Neuron (in vitro differentiated cells): ENCODE results near the gene TMEM221.
A peak's percentile ranks its signal among the peaks of the same experiment; 100 is the strongest.

ENCODE experiments used
- H2AFZ ChIP-seq: one replicate; pipeline ENCODE4 v1.6.1; 2013; ENCODE audit warnings: low read depth, mild to moderate bottlenecking, inconsistent platforms, low read length, moderate library complexity
- H3K27me3 ChIP-seq: one replicate; pipeline ENCODE4 v1.6.1; 2013; ENCODE audit warnings: low read length; ENCODE audit not compliant: insufficient read depth
- H3K36me3 ChIP-seq: one replicate; pipeline ENCODE4 v1.6.1; 2013; ENCODE audit warnings: low read length; ENCODE audit not compliant: insufficient read depth
- H3K4me1 ChIP-seq: one replicate; pipeline ENCODE4 v1.6.1; 2013; ENCODE audit warnings: low read length; ENCODE audit not compliant: insufficient read depth
- H3K4me3 ChIP-seq: 2 replicates; pipeline ENCODE4 v1.5.1; 2013; ENCODE audit warnings: mild to moderate bottlenecking, low read length, moderate library complexity
- H3K9me3 ChIP-seq: one replicate; pipeline ENCODE4 v1.6.1; 2013; ENCODE audit warnings: low read length

Gene TMEM221

GRCh38 chr19:17447704-17448130, 751 bp downstream of the TMEM221 start:
- Histone ChIP-seq H3K4me3 (peak overlapping the region; percentile 61), H3K27me3 (no peaks in the 10 kb centered on the region), H2AFZ (peak overlapping the region; percentile 86), H3K4me1 (peaks cover 6% of the 10 kb centered on the region), H3K36me3 (no peaks in the 10 kb centered on the region), H3K9me3 (peaks cover 3% of the 10 kb centered on the region)

GRCh38 chr19:17445526-17446165, 2.8 kb downstream of the TMEM221 start:
- Histone ChIP-seq H3K27me3 (no peaks in the 10 kb centered on the region), H3K4me1 (peaks cover 10% of the 10 kb centered on the region), H3K36me3 (no peaks in the 10 kb centered on the region), H2AFZ (no peak overlapping the region), H3K9me3 (peaks cover 3% of the 10 kb centered on the region), H3K4me3 (no peak overlapping the region)

- Histone ChIP-seq H2AFZ (no peak overlapping the region), H3K4me1 (peaks cover 4% of the 10 kb centered on the region), H3K36me3 (no peaks in the 10 kb centered on the region), H3K4me3 (no peak overlapping the region), H3K27me3 (no peaks in the 10 kb centered on the region), H3K9me3 (no peaks in the 10 kb centered on the region)
Observed at GRCh38 chr19:17441241-17442021, 7.0 kb downstream of the TMEM221 start.

- H3K36me3 ChIP-seq, result peaks cover 4% of the 10 kb centered on the region
- no peaks in the 10 kb centered on the region for H3K9me3 ChIP-seq
- no peaks in the 10 kb centered on the region for H3K27me3 ChIP-seq
- H3K4me3 ChIP-seq, result no peak overlapping the region
- H3K4me1 ChIP-seq, result peaks cover 4% of the 10 kb centered on the region
- no peak overlapping the region for H2AFZ ChIP-seq
Observed at GRCh38 chr19:17436874-17437267, 11.6 kb downstream of the TMEM221 start.

- H3K36me3 ChIP-seq, result peaks cover 4% of the 10 kb centered on the region
- H3K4me3 ChIP-seq, result no peak overlapping the region
- no peaks in the 10 kb centered on the region for H3K9me3 ChIP-seq
- no peak overlapping the region for H2AFZ ChIP-seq
- H3K27me3 ChIP-seq, result no peaks in the 10 kb centered on the region
- H3K4me1 ChIP-seq, result no peaks in the 10 kb centered on the region
Observed at GRCh38 chr19:17436094-17436873, 12.2 kb downstream of the TMEM221 start.

GRCh38 chr19:17435218-17435617, 13.2 kb downstream of the TMEM221 start:
- no peaks in the 10 kb centered on the region for H3K4me1 ChIP-seq
- H3K9me3 ChIP-seq, result no peaks in the 10 kb centered on the region
- H3K36me3 ChIP-seq, result peaks cover 4% of the 10 kb centered on the region
- H2AFZ ChIP-seq, result no peak overlapping the region
- no peak overlapping the region for H3K4me3 ChIP-seq
- no peaks in the 10 kb centered on the region for H3K27me3 ChIP-seq

- Histone ChIP-seq H3K4me3 (no peak overlapping the region), H3K36me3 (peaks cover 4% of the 10 kb centered on the region), H3K9me3 (no peaks in the 10 kb centered on the region), H3K27me3 (no peaks in the 10 kb centered on the region), H3K4me1 (no peaks in the 10 kb centered on the region), H2AFZ (no peak overlapping the region)
Observed at GRCh38 chr19:17431417-17431816, 17.1 kb downstream of the TMEM221 start.

GRCh38 chr19:17429641-17430113, 18.8 kb downstream of the TMEM221 start:
- no peak overlapping the region for H3K4me3 ChIP-seq
- H2AFZ ChIP-seq, result no peak overlapping the region
- H3K27me3 ChIP-seq, result no peaks in the 10 kb centered on the region
- peaks cover 5% of the 10 kb centered on the region for H3K4me1 ChIP-seq
- no peaks in the 10 kb centered on the region for H3K36me3 ChIP-seq
- H3K9me3 ChIP-seq, result no peaks in the 10 kb centered on the region

- H3K4me3 ChIP-seq, result no peak overlapping the region
- H3K36me3 ChIP-seq, result peaks cover 3% of the 10 kb centered on the region
- H3K9me3 ChIP-seq, result no peaks in the 10 kb centered on the region
- H3K27me3 ChIP-seq, result no peaks in the 10 kb centered on the region
- H2AFZ ChIP-seq, result no peak overlapping the region
- peaks cover 7% of the 10 kb centered on the region for H3K4me1 ChIP-seq
Observed at GRCh38 chr19:17424743-17425365, 23.6 kb downstream of the TMEM221 start.

GRCh38 chr19:17423429-17424208, 24.8 kb downstream of the TMEM221 start:
- Histone ChIP-seq H3K9me3 (no peaks in the 10 kb centered on the region), H3K4me1 (peaks cover 12% of the 10 kb centered on the region), H3K36me3 (peaks cover 3% of the 10 kb centered on the region), H2AFZ (no peak overlapping the region), H3K4me3 (no peak overlapping the region), H3K27me3 (no peaks in the 10 kb centered on the region)

- Histone ChIP-seq H3K4me3 (no peak overlapping the region), H3K36me3 (peaks cover 3% of the 10 kb centered on the region), H3K4me1 (peaks cover 12% of the 10 kb centered on the region), H3K9me3 (no peaks in the 10 kb centered on the region), H2AFZ (no peak overlapping the region), H3K27me3 (no peaks in the 10 kb centered on the region)
Observed at GRCh38 chr19:17421942-17422341, 26.5 kb downstream of the TMEM221 start.

- H3K36me3 ChIP-seq, result peaks cover 3% of the 10 kb centered on the region
- H3K27me3 ChIP-seq, result no peaks in the 10 kb centered on the region
- H2AFZ ChIP-seq, result peak overlapping the region; percentile 96
- H3K9me3 ChIP-seq, result no peaks in the 10 kb centered on the region
- peak overlapping the region; percentile 73 for H3K4me3 ChIP-seq
- H3K4me1 ChIP-seq, result peaks cover 12% of the 10 kb centered on the region
Observed at GRCh38 chr19:17420475-17420924, 28.0 kb downstream of the TMEM221 start.
